ENCODE measurements around the gene COL12A1.

DNA sequence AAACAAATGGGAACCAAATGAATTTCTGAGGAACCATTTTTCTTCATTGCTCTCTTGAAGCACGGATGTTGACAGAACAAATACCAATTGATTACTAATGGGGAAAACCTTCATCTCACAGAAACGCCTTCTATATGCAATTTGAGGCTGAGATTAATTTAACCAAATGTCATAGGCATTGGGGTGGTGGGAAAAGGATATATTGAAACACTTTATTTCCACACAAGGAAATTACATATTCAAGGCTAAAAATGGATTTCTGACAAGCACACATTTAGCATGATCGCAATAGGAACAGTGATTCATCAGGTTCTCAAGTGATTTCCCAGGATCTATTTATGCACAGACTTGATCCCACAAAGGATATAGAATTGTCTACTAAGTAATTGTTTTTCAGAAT, 88.9 kb downstream of the COL12A1 start:
- TF ChIP-seq, protein P1, sequence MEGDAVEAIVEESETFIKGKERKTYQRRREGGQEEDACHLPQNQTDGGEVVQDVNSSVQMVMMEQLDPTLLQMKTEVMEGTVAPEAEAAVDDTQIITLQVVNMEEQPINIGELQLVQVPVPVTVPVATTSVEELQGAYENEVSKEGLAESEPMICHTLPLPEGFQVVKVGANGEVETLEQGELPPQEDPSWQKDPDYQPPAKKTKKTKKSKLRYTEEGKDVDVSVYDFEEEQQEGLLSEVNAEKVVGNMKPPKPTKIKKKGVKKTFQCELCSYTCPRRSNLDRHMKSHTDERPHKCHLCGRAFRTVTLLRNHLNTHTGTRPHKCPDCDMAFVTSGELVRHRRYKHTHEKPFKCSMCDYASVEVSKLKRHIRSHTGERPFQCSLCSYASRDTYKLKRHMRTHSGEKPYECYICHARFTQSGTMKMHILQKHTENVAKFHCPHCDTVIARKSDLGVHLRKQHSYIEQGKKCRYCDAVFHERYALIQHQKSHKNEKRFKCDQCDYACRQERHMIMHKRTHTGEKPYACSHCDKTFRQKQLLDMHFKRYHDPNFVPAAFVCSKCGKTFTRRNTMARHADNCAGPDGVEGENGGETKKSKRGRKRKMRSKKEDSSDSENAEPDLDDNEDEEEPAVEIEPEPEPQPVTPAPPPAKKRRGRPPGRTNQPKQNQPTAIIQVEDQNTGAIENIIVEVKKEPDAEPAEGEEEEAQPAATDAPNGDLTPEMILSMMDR (conservative IDR thresholded peaks at IDR 0.05; ENCODE audit: low read depth, low read length), result no peak
- no peak for TF ChIP-seq EZH2 (IDR thresholded peaks at IDR 0.05; ENCODE audit: borderline replicate concordance, low read depth, low read length, poor library complexity, severe bottlenecking)
